Large intestine (tissue), 3 donors: ENCODE data around the gene TMTC1. TPM values are rescaled to one million over a fixed set of nuclear protein-coding genes. Genes with fewer than 3 reads are reported as not detected.

Experiments used
- DNase-seq, 2 donors: peaks; one replicate each; pipeline versions ENCODE4 v3.0.0 to v3.0.0-alpha.2; 2013
- H3K27ac ChIP-seq: one replicate; pipeline ENCODE4 v1.5.1; 2013; ENCODE audit warnings: low read length
- H3K27me3 ChIP-seq: 2 replicates; pipeline ENCODE4 v1.6.1; 2013; ENCODE audit warnings: low read length; ENCODE audit not compliant: control insufficient read depth, insufficient read depth
- H3K36me3 ChIP-seq: 2 replicates; pipeline ENCODE4 v1.6.1; 2013; ENCODE audit warnings: low read length; ENCODE audit not compliant: control insufficient read depth, insufficient read depth
- H3K4me1 ChIP-seq: one replicate; pipeline ENCODE4 v1.6.1; 2013; ENCODE audit warnings: low read length; ENCODE audit not compliant: control insufficient read depth, insufficient read depth
- H3K4me3 ChIP-seq: one replicate; pipeline ENCODE4 v1.5.1; 2013; ENCODE audit warnings: low read length
- H3K9me3 ChIP-seq: one replicate; pipeline ENCODE4 v1.6.1; 2013; ENCODE audit warnings: mild to moderate bottlenecking, low read depth, low read length, moderate library complexity; ENCODE audit not compliant: control insufficient read depth
- WGBS: methylation state at CpG from one replicate; pipeline ENCODE4 v1.1.5; 2013; ENCODE audit warnings: low lambda C conversion rate; ENCODE audit not compliant: insufficient coverage; 5-methylcytosine and 5-hydroxymethylcytosine counted together
- polyA plus RNA-seq: library from polyadenylated mRNA; unstranded; fragments of 120-200 nt; gene quantifications from one replicate; pipeline ENCODE4 v1.2.1, GENCODE V29; 2013

The TMTC1 gene
- polyA plus RNA-seq, 1 donor, result 4.0 TPM

DNA sequence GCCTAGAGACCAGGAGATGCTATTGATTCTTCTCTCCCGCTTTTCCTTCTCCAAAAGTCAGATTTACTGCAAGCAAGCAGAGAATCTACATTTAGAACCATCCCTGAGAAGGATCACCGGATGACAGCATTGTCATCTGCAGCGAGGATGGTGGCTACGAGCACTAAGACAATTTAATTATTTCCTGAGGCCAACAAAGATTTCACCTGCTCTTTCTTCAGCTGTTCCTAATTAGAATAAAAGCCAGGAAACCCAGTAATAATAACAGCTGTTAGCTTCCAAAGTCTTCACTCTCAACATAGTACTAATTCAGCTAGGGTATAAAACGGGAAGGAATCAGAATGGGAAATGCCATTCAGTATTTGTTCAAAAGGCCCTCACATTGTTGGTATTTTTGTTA, 53.3 kb downstream of the TMTC1 start:
- H3K27me3 ChIP-seq, result no peaks in the 10 kb centered on the region
- H3K4me3 ChIP-seq, result no peak overlapping the region
- DNase-seq, result no peak
- no peaks in the 10 kb centered on the region for H3K9me3 ChIP-seq
- H3K4me1 ChIP-seq, result no peaks in the 10 kb centered on the region
- WGBS, result 100% methylated on average over 1 of the region's 5 CpGs
- no peak overlapping the region for H3K27ac ChIP-seq
- H3K36me3 ChIP-seq, result no peaks in the 10 kb centered on the region

DNA sequence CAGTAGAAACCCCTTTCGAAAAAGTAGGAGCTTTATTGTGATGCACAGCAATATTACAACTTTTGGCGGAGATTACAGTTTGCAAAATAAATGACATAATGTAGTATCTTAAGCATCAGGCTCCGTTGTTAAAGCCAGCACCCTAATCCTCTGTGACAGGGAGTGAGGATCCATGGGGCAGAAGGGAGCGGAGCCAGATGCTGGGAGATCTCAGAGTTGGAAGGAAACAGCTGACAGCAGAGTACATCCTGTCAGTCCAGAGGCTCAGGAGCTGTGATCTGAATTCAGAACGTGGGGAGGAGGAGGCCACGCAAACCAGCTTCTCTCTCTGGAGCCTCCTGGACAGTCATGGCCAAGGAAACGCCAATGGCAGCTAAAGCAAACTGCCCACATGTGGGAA, 55.7 kb downstream of the TMTC1 start:
- no peaks in the 10 kb centered on the region for H3K4me1 ChIP-seq
- no peak overlapping the region for H3K27ac ChIP-seq
- no peaks in the 10 kb centered on the region for H3K27me3 ChIP-seq
- no peaks in the 10 kb centered on the region for H3K9me3 ChIP-seq
- H3K36me3 ChIP-seq, result no peaks in the 10 kb centered on the region
- H3K4me3 ChIP-seq, result no peak overlapping the region
- no peak for DNase-seq
- WGBS, result no CpG with 5 or more reads among the region's 7 CpGs

DNA sequence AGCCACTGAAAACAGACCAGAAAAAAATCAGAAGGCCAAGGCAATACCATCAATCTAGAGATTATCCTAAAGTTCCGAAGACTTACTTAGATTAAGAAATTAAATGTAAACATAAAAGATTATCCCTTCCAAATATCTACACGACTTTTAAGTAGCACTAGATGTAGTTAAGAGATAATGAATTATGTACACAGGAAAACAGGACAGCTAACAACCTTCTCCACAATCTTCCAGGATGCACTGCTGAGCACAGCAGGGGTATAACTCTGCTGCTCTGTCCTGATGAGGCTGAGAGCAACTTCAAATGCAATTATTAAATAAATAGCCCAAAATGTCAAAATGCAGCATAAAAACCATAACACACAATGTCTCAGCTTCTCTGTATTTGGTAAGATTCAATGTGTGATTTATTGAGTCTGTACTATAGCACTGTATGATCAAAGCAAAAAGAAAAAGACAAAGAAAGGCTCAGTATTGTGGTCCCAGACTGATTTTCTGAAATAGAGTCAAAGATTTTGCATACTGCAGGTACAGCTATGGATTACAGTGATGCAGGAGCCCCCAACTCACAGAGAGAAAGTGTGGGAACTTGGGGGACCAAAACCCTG, 56.9 kb downstream of the TMTC1 start:
- no peaks in the 10 kb centered on the region for H3K27me3 ChIP-seq
- 58% methylated on average over 2 of the region's 2 CpGs for WGBS
- no peak overlapping the region for H3K4me3 ChIP-seq
- H3K27ac ChIP-seq, result no peak overlapping the region
- no peaks in the 10 kb centered on the region for H3K9me3 ChIP-seq
- H3K36me3 ChIP-seq, result no peaks in the 10 kb centered on the region
- H3K4me1 ChIP-seq, result no peaks in the 10 kb centered on the region
- no peak for DNase-seq

DNA sequence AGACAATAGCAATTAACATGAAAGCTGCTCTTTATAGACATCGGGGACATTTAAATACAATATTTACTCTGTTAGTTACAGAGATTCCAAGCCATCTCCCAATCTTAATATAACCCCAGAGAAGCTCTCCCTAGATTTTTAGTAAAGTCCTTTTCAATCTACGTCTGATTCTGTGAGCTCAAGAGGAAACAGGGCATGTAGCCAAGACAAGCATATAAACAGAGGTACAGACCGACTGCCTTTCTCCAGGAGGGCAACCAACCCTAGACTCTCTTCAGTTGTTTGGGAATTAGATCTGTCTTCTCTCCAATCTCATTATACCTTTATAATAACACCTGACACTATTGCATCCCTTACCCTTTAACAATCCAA, 57.4 kb downstream of the TMTC1 start:
- 100% methylated on average over 1 of the region's 3 CpGs for WGBS
- peak overlapping the region; percentile 27 for H3K27ac ChIP-seq
- H3K27me3 ChIP-seq, result no peaks in the 10 kb centered on the region
- no peak for DNase-seq
- no peak overlapping the region for H3K4me3 ChIP-seq
- H3K36me3 ChIP-seq, result no peaks in the 10 kb centered on the region
- H3K4me1 ChIP-seq, result no peaks in the 10 kb centered on the region
- H3K9me3 ChIP-seq, result no peaks in the 10 kb centered on the region

DNA sequence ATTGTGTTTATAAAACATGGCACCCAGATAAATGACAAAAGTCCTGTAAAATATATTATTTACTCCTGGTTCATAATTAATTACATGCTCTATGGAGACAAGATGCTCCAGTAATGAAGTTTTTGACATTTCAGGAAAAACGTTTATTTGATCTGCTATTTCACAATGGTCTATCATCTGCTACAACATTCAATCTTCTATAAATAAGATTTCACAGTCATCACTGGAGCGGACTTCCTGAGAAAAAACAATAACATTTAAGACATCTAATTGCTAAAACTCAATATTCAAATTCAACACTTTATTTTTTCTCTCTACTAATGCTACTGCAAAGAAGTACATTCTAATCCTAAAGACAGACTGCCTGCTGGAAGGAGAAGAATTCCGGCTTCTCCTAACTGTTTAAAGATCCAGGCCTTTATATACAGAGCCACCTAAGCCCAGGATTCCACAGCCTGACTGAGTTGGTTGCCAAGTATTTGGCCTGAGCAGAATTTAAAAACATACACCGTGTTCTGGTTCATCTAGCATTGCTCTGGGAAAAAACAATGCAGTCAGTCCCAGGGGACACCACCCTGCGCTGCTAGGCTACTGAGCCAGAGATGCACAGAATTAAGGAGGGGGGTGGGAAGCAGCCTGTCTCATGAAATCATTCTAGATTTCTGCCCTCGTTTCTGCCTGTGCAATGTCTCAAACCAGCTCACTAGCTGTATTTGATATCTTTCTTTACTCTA, 58.0 kb downstream of the TMTC1 start:
- Histone ChIP-seq H3K4me3 (no peak overlapping the region), H3K27ac (peak overlapping the region; percentile 27), H3K27me3 (no peaks in the 10 kb centered on the region), H3K4me1 (no peaks in the 10 kb centered on the region), H3K9me3 (no peaks in the 10 kb centered on the region), H3K36me3 (no peaks in the 10 kb centered on the region)
- DNase-seq, result peak in 1 of 2 donors; percentile 10
- 44% methylated on average over 2 of the region's 6 CpGs for WGBS

DNA sequence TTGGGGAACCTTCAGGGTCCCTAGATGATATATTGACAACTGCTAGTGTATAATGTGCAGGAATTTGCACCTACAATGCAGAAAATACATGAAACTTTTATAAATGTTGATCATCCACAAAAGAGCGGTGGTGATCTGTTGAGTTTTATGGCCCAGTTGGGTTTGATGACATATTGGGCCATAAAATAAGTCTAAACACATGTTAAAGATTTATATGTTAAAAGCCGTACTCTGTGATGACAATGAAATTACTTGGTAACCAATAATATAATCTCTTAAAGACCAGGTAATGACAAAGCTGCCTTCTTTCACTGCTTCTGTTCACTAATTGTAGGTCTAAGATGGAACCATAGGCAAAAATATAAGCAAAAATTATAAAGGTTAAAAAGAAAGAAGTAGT, 61.6 kb downstream of the TMTC1 start:
- DNase-seq, result no peak
- H3K9me3 ChIP-seq, result no peaks in the 10 kb centered on the region
- H3K4me1 ChIP-seq, result no peaks in the 10 kb centered on the region
- H3K4me3 ChIP-seq, result no peak overlapping the region
- no peak overlapping the region for H3K27ac ChIP-seq
- 80% methylated on average over 1 of the region's 2 CpGs for WGBS
- no peaks in the 10 kb centered on the region for H3K36me3 ChIP-seq
- H3K27me3 ChIP-seq, result no peaks in the 10 kb centered on the region

DNA sequence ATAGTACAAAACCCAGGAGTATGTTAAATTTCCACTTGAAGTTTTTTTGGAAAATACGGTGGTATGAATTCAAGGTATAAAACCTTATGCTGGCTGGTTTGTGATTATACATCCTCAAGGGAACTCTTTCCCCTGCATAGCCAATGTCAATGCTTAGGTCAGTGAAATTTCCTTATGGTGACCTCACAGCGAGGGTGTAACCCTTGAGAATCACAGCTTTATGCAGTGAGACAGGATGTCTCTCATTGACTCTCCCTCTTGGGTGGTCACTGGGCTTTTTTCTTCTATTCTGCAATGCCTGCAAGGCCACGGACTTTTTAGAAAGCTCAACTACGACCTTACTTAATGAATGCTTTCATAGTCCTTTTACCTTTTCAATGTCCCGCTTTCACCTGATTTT, 64.4 kb downstream of the TMTC1 start:
- Histone ChIP-seq H3K27ac (no peak overlapping the region), H3K9me3 (no peaks in the 10 kb centered on the region), H3K4me3 (no peak overlapping the region), H3K27me3 (no peaks in the 10 kb centered on the region), H3K36me3 (no peaks in the 10 kb centered on the region), H3K4me1 (no peaks in the 10 kb centered on the region)
- WGBS, result 84% methylated on average over 3 of the region's 5 CpGs
- DNase-seq, result no peak

DNA sequence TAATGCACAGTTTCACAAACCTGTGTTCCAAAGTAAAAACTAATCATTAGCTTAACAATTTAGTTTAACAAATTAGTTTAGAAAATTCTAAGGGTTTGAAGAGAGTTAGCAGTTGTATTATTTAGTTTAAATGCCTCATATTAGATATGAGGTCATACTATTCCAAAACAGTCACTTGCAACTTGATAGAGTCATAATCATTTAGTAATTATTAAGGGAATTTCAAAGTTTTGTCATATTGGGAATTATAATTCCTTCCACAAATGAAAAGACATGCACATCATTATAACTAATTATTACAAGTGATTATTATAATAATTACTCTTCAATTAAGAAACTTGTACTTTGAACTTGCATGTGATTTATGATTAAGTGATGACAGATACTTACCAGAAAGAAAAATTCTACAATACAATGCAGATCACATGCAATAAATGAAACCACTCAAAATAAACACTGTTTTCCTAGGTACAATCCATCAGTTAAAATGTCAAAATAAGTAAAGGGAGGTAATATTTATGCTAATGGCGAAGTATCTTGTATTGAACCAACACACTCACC, 66.1 kb downstream of the TMTC1 start:
- Histone ChIP-seq H3K4me3 (no peak overlapping the region), H3K27ac (no peak overlapping the region), H3K27me3 (no peaks in the 10 kb centered on the region), H3K36me3 (no peaks in the 10 kb centered on the region), H3K9me3 (no peaks in the 10 kb centered on the region), H3K4me1 (no peaks in the 10 kb centered on the region)
- no CpG with 5 or more reads among the region's 1 CpG for WGBS
- DNase-seq, result no peak

DNA sequence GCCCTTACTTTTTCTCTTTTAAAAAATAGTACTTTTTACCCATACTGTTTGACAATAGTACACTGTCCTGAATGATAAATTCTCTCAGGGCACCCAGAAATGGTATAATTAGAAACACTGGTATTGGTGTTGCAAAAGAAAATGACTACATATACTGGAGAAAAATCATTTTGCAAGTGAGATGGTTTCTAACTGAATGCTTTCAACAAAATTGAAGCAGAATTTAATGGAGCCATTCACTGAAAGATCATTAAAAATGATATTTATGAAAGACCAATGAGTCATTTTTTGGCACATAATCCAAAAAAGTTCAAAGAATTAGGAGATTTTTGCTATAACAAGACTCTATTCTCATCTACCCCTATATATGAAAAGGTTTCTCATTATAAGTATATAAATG, 68.8 kb downstream of the TMTC1 start:
- Histone ChIP-seq H3K4me3 (no peak overlapping the region), H3K4me1 (no peaks in the 10 kb centered on the region), H3K27me3 (no peaks in the 10 kb centered on the region), H3K36me3 (no peaks in the 10 kb centered on the region), H3K27ac (no peak overlapping the region), H3K9me3 (no peaks in the 10 kb centered on the region)
- DNase-seq, result no peak

DNA sequence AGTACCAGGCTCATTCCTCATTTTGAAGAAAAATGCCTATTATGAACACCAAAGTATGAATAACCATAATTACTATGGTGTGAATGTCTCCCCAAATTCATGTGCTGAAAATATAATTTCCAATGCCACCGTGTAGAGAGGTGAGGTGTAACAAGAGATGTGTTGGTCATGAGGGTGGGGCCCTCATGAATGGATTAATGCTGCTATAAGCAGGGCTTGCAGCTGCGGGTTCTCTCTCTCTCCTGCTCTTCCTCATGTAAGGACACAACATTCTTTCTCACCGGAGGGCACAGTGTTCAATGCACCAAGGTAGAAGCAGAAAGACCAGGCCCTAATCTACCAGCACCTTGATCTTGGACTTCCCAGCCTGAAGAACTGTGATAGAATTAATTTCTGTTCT, 70.0 kb downstream of the TMTC1 start:
- no peak overlapping the region for H3K4me3 ChIP-seq
- whole genome bisulfite sequencing, result no CpG with 5 or more reads among the region's 3 CpGs
- no peaks in the 10 kb centered on the region for H3K9me3 ChIP-seq
- DNase-seq, result no peak
- no peaks in the 10 kb centered on the region for H3K36me3 ChIP-seq
- no peaks in the 10 kb centered on the region for H3K4me1 ChIP-seq
- no peaks in the 10 kb centered on the region for H3K27me3 ChIP-seq
- no peak overlapping the region for H3K27ac ChIP-seq

DNA sequence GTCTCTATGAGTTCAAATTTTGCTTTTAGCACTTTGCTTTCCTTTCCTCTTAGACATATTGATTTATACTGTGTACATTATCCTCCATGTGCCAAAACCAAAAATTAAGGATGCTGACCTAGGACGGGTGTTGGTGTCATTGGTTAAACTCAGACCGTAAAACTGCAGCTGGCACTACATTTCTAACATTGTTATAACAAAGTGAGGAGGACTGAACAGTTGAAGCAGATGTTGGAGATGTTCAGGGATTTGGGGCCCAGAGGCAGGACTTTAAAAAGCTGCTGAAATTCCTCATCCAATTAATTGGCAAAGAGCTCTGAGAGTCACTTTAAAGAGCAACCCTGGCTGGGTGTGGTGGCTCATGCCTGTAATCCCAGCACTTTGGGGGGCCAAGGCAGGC, 72.4 kb downstream of the TMTC1 start:
- no CpG with 5 or more reads among the region's 2 CpGs for WGBS
- H3K4me3 ChIP-seq, result no peak overlapping the region
- H3K27ac ChIP-seq, result no peak overlapping the region
- H3K27me3 ChIP-seq, result no peaks in the 10 kb centered on the region
- no peak for DNase-seq
- H3K36me3 ChIP-seq, result no peaks in the 10 kb centered on the region
- no peaks in the 10 kb centered on the region for H3K4me1 ChIP-seq
- no peaks in the 10 kb centered on the region for H3K9me3 ChIP-seq
